ENCODE data around the gene ZFP36L1.

GRCh38 chr14:68794851-68795596 lies 2.2 kb upstream of the ZFP36L1 start:
- TF ChIP-seq CTCF (IDR thresholded peaks at IDR 0.05) (no peak), EZH2 (IDR thresholded peaks at IDR 0.05) (no peak)
